Renal cortical epithelial cell (primary cell): ENCODE results near the gene ANKS3. TPM values are rescaled to one million over a fixed set of nuclear protein-coding genes. Genes with fewer than 3 reads are reported as not detected.
A peak's percentile ranks its signal among the peaks of the same experiment; 100 is the strongest.

Experiments used
- DNase-seq: peaks from one replicate; pipeline ENCODE4 v3.0.0-alpha.2; 2011; ENCODE audit warnings: low read depth
- total RNA-seq: library from RNA; depleted of rRNA; stranded (reverse); fragments of >200 nt; gene quantifications from 2 replicates; pipeline ENCODE4 v1.2.3, GENCODE V29; 2014

ANKS3 gene, protein sequence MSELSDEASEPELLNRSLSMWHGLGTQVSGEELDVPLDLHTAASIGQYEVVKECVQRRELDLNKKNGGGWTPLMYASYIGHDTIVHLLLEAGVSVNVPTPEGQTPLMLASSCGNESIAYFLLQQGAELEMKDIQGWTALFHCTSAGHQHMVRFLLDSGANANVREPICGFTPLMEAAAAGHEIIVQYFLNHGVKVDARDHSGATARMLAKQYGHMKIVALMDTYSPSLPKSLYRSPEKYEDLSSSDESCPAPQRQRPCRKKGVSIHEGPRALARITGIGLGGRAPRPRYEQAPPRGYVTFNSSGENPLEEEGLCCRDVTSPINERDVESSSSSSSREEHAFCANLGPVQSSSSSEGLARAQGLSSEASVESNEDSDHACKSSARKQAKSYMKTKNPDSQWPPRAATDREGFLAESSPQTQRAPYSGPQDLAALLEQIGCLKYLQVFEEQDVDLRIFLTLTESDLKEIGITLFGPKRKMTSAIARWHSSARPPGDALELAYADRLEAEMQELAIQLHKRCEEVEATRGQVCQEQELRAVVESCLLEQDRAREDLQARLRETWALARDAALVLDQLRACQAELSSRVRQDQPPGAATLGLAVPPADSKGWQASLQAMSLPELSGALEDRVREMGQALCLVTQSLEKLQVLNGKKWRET
- total RNA-seq: 27.1 and 34.6 TPM in 2 replicates

DNA sequence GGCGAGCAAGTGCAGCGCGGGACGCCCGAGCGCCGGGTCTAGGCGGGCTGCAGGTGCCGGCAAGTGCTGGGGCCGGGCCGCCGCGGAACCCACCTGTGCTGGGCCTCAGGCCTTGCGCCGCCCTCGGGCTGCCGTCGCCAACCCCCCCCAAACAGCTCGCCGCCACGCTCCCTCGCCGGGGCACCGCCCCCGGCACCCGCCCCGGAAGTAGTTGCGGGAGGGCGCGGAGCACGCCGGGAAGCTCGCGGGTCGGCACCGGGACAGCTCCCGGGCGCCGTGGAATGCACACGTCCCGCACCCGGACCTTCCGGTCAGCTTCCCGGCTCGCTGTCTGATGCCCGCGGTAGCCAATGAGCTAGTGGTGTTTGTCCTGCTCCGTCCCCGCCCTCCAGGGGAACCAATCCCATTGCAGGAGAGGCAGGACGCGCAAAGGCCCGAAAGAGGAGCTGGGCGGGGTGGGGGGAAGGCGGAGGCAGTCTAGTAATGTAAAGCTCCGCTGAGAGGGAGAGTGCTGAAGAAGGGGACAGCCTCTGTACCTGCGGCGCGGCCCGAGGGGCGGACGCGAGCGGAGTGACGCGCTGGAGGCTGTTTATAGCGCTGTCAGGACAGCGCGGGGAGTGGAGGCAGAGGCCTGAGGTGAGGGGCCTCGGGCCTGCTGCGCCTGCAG is at the start of gene ANKS3, which contains the start of gene DNAAF8:
Gene ANKS3 (minus strand): TSS at position 209 of the 667 bp plus-strand sequence. CDS start 4,122 bp downstream, outside the sequence.
Gene DNAAF8 (plus strand): TSS at position 475 of the 667 bp plus-strand sequence. CDS start 1,978 bp downstream, outside the sequence.
- peak; percentile 94 for DNase-seq

DNA sequence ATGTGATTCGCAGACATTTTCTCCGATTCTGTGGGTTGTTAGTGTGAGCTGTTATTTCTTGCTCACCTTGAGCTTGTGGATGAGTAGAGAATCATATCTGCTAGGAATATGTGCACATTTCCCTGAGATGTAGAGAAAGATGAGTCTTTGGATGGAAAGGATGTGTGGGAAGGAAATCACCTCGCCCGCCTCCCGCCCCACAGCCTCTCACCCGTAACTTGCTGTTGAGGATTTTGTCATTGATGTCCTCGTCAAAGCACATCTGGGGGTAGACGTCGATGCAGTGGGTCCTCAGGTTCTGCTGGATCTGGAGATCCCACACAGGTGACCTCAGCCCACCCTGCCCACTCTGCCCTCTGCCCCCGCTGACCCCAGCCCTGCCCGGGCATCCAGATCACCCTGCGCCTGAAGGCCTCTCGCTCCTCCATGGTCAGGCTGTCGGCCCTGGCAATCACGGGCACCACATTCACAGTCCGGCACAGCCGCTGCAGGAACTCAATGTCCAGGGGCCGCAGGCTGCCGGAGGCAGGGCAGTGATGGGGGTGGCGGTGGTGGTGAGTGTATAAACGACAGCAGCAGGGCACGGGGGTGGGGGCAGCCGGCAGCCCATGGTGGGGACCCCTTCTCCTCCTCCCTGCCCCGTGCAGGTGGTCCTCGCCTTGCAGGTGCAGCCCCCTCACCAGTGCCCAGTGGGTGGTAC is 49.3 kb upstream of the ANKS3 start:
- DNase-seq: no peak

- DNase-seq: no peak
These were observed 46.2 kb upstream of the ANKS3 start for GRCh38 chr16:4780235-4780634.

GRCh38 chr16:4778050-4778392 is 44.0 kb upstream of the ANKS3 start:
- no peak for DNase-seq

GRCh38 chr16:4777339-4778049 is 43.4 kb upstream of the ANKS3 start:
- DNase-seq: no peak

DNA sequence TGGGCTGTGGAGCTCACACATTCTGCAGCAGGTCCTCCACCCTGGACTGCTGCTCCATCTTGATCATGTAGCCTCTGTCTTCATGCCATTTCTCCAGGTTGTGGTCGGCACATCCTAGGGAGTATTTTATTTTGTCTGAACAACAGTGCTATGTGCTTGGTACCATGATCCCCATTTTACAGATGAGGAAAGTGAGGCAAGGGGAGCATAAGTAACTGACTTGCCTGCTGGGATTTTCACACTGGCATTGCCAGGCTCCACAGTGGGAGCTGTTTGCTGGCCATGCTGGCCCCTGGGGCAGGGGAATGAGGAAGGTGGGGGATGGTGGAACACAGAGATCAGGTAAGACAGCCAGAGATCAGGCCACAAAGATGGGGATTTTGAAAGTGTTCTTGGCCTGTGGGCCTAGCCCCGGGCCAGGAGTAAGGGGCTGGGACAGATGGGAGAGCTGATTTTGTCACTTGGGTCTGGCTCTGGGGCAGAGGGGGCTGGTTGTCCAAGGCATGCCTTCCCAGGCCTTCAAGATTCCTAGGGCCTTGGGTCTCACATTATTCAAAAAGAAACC is 42.2 kb upstream of the ANKS3 start:
- DNase-seq: no peak

DNA sequence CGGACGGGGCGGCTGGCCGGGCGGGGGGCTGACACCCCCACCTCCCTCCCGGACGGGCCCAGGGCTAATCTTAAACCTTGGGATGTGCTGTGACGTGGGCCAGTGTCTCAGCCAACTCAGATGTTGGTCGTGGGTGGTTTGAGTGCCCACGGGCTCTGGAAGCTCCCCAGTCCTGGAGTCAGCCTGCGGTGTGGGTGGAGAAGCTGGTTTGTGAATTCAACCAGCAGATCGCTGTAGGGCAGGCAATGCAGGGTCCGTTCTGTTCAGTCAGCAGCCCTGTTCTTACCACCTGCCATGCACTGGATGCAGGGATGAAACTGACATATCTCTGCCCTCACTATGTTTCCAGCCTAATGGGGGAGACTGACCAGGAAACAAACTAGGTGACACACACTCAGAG is 40.9 kb upstream of the ANKS3 start:
- DNase-seq: no peak

DNA sequence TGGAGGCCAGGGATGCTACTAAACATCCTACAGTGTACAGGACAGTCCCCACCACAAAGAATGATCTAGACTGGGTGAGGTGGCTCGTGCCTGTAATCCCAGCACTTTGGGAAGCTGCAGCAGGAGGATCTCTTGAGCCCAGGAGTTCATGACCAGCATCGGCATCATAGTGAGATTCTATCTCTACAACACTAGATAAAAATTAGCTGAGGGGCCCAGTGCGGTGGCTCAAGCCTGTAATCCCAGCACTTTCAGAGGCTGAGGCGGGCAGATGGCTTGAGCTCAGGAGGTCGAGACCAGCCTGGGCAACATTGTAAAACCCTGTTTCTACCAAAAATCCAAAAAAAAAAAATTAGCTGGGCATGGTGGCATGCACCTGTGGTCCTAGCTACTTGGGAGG is 38.3 kb upstream of the ANKS3 start:
- no peak for DNase-seq

DNA sequence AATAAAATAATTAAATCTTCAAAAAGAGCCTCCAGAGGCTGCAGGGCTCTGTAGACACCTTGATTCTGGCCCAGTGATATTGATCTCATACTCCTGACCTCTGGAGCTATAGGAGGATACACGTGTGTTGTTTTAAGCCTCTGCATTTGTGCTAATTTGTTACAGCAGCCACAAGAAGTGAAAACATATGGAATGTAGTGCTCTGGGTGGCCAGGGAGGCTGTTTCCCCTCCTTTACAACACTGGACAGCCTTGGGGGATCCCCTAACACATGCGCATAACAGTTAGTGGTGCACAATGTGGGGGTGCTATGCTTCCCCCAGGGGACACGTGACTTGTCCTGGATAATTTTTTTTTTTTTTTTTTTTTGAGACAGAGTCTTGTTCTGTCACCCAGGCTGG is 37.6 kb upstream of the ANKS3 start:
- no peak for DNase-seq

DNA sequence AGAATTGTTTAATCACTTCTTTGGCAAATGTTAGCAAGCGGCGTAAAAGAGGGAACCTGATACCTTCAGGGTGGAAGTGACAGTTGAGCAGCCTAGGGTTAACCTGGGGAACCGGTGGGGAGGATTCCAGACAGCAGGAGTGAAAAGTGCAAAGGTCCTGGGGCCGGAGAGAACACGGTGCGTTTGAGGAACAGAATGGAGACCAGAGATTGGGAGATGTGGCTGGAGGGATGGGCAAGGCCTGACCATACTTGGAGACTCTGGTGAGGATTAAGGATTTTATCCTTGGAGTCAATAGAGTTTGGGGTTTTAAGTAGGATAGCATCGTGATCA is 35.2 kb upstream of the ANKS3 start:
- no peak for DNase-seq

DNA sequence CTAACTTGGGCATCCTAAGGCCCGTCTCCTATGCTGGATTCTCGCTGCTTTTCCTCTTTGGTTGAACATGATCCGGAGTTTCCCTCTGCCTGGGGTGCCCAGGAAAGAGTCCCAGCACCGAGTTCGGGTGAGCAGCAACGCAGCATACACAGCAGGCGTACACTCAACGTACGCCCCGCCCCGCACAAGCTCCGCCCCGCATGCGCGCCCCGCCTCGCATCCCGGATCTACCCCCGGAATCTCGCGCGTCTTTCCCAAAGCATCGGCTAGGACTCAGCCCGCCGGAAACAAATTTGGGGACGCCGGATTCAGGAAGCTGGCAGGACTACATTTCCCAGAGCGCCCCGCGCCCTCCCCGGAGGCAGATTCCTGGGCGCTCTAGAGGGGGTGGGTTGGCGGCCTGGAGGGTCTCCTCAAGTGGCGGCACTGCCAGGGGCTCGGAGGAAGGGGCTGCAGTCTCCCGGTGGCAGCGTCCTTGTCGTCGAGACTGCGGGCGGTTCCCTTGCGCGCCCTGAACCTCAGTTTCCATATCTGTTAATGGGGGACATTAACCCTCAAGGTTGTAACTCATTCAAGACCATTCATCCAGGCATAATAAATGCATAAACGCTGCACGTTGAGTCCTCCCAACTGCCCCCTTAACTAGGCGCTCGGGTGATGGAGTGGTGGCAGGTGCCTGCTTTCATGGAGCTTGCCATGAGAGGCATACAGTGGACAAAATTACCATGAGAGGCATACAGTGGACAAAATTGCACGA is 34.7 kb upstream of the ANKS3 start:
- peak; percentile 86 for DNase-seq

DNA sequence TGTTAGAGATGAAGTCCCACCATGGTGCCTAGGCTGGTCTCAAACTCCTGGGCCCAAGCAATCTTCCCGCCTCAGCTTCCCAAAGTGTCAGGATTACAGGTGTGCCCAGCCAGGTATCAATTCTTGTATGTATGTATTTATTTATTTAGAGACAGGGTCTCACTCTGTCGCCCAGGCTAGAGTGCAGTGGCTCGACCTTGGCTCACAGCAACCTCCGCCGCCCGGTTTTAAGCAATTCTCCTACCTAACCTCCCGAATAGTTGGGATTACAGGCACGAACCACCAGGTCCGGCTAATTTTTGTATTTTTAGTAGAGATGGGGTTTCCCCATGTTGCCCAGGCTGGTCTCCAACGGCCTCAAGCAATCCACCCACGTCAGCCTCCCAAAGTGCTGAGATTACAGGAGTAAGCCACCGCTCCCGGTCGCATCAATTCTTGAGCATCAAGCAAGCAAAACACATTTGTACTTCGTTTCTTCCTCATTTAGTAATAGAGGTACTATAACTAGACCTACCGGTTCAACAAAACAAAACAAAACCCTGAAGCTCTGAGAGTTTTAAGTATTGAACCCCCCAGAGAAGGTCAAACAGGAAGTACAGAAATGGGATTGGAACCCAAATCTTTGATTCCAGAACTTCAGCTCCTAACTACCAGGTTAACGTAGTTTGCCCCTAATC is 33.9 kb upstream of the ANKS3 start:
- peak; percentile 39 for DNase-seq

DNA sequence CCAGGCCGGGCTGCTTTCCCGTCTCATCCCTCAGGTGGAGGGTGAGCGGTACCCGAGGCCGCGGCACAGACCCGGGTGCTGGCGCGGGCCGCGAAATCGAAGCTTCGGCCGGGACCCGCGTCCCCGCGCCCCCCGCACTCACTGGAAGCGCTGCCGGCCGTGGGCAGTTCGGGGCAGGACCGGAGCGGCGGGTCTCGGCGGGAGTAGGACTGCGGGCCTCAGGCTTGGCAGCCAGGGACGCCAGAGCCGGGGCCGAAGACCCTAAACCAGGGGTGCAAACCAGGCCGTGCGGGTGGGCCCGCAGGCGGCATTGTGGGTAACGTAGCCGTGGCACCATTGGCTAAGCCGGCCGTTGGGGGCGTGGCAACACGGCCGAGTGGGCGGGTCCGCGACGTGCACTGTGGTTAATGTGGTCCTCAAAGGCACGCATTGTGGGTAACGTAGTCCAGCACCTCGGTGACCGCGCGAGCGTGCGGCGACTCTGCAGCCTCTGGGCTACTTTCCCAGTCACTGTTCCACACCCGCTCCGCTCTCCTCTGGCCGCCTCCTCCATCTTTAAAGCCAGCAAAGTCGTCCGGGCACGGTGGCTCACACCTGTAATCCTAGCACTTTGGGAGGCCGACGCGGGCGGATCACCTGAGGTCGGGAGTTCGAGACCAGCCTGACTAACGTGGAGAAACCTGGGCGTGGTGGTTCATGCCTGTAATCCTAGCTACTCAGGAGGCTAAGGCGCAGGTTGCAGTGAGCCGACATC is 33.0 kb upstream of the ANKS3 start, which contains the start of gene ZNF500:
Gene ZNF500 (minus strand): TSS at position 288 of the 754 bp plus-strand sequence. CDS start 1,184 bp downstream, outside the sequence.
- peak; percentile 88 for DNase-seq

DNA sequence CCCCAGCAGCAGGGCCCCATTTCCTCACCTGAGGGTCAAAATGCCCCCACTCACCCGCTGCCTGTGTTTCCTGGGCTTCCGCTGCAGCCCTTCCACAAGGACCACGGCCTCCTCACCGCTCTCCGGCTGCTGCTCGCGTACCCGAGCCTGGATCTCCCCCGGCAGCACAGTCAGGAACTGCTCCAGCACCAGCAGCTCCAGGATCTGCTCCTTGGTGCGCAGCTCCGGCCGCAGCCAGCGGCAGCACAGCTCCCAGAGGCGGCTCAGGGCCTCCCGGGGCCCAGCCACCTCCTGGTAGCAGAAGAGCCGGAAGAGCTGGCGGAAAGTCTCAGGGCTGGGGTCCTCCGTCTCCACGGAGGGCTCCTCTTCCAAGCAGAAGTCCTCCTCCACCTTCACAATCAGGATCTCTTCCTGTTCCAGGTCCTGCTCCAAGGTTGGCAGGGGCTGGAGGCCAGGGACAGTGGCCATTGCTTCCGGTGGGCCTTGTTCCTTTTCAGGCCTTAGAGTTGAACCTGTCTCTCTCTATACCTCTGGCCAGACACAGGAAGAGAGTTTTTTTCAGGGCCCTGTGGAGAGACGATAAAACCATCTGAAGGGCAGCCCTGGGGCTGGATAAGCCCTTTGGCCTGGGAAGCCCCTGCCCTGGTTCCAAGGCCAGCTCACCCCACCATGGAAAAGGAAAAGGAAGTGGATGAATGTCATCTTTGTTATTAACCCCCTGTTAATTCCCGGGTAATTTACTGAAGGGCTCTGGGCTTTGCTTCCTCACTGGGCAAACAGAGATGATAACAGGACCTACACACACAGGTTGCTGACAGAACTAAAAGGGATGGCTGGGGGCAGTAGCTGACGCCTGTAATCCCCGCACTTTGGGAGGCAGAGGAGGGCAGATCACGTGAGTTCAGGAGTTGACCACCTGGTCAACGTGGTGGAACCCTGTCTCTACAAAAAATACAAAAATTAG is 31.7 kb upstream of the ANKS3 start:
- no peak for DNase-seq

- DNase-seq: no peak
These were observed 29.7 kb upstream of the ANKS3 start for GRCh38 chr16:4763791-4764190.

DNA sequence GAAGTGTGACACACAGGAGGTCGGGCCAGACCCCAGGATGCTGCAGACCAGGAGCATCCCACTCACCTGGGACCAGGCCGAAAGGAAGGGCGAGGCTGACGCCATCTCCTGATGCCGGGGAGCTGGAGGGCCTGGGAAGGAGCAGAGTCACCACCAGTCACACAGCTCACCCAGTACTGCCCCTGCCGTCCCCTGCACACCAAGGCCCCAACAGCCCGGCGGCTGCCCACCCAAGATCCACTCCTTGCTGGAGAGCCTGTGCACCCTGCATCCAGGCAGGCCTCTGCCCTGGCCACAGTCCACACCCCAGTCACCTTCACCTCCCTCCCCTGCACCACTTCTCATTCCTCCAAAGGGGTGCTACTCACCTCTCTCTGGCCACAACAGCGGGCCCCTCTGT is 28.1 kb upstream of the ANKS3 start:
- no peak for DNase-seq

- no peak for DNase-seq
These were observed 26.3 kb upstream of the ANKS3 start for GRCh38 chr16:4760221-4760910.
